Parathyroid adenoma (tissue), 2 donors: ENCODE data around the gene SH2D3A.

Source experiments
- H2AFZ ChIP-seq: fragments of 300-600 bp; sonication (generic); one replicate; pipeline ENCODE4 v1.7.0; 2017; ENCODE audit warnings: antibody characterized with exemption, mild to moderate bottlenecking
- H3K27ac ChIP-seq: fragments of 300-600 bp; sonication (generic); one replicate; pipeline ENCODE4 v1.7.0; 2017
- H3K27me3 ChIP-seq: fragments of 300-600 bp; sonication (generic); one replicate; pipeline ENCODE4 v1.7.0; 2017; ENCODE audit warnings: low read length; ENCODE audit not compliant: control insufficient read depth, insufficient read depth
- H3K36me3 ChIP-seq: fragments of 300-600 bp; sonication (generic); one replicate; pipeline ENCODE4 v1.7.0; 2017; ENCODE audit warnings: low read length; ENCODE audit not compliant: control insufficient read depth, insufficient read depth
- H3K4me1 ChIP-seq: fragments of 300-600 bp; sonication (generic); one replicate; pipeline ENCODE4 v1.7.0; 2017; ENCODE audit warnings: control low read depth
- H3K4me2 ChIP-seq: fragments of 300-600 bp; sonication (generic); one replicate; pipeline ENCODE4 v1.7.0; 2017; ENCODE audit warnings: low read length
- H3K4me3 ChIP-seq: fragments of 300-600 bp; sonication (generic); one replicate; pipeline ENCODE4 v1.7.0; 2017; ENCODE audit warnings: low read depth, low read length
- H3K79me2 ChIP-seq: fragments of 300-600 bp; sonication (generic); one replicate; pipeline ENCODE4 v1.7.0; 2017; ENCODE audit warnings: control low read depth
- H3K9ac ChIP-seq: fragments of 300-600 bp; sonication (generic); one replicate; pipeline ENCODE4 v1.7.0; 2017; ENCODE audit warnings: mild to moderate bottlenecking
- H3K9me3 ChIP-seq: fragments of 300-600 bp; sonication (generic); one replicate; pipeline ENCODE4 v1.7.0; 2017; ENCODE audit warnings: low read length; ENCODE audit not compliant: control insufficient read depth
- CTCF ChIP-seq: fragments of 300-600 bp; sonication (generic); IDR thresholded peaks from one replicate; pipeline ENCODE4 v1.7.0; 2017; ENCODE audit warnings: antibody characterized with exemption, mild to moderate bottlenecking
- donor health status: primary hyperparathyroidism.

The SH2D3A gene

GRCh38 chr19:6719992-6720368 lies 47.3 kb downstream of the SH2D3A start:
- Histone ChIP-seq H2AFZ (no peak overlapping the region), H3K27me3 (no peaks in the 10 kb centered on the region), H3K4me2 (no peak overlapping the region), H3K9me3 (no peaks in the 10 kb centered on the region), H3K4me3 (no peak overlapping the region), H3K27ac (no peak overlapping the region), H3K9ac (no peak overlapping the region), H3K36me3 (no peaks in the 10 kb centered on the region), H3K4me1 (no peaks in the 10 kb centered on the region), H3K79me2 (no peaks in the 10 kb centered on the region)
- no peak for TF ChIP-seq CTCF

- H3K27ac ChIP-seq: no peak overlapping the region
- H3K4me1 ChIP-seq: no peaks in the 10 kb centered on the region
- H3K9ac ChIP-seq: no peak overlapping the region
- H3K27me3 ChIP-seq: no peaks in the 10 kb centered on the region
- no peak overlapping the region for H2AFZ ChIP-seq
- H3K4me3 ChIP-seq: no peak overlapping the region
- H3K79me2 ChIP-seq: no peaks in the 10 kb centered on the region
- no peak overlapping the region for H3K4me2 ChIP-seq
- no peaks in the 10 kb centered on the region for H3K36me3 ChIP-seq
- H3K9me3 ChIP-seq: no peaks in the 10 kb centered on the region
- TF ChIP-seq CTCF: no peak
Measured at GRCh38 chr19:6719540-6719861, 47.7 kb downstream of the SH2D3A start.

- no peak for TF ChIP-seq CTCF
- Histone ChIP-seq H2AFZ (no peak overlapping the region), H3K4me2 (no peak overlapping the region), H3K4me1 (no peaks in the 10 kb centered on the region), H3K9ac (no peak overlapping the region), H3K79me2 (no peaks in the 10 kb centered on the region), H3K4me3 (no peak overlapping the region), H3K36me3 (no peaks in the 10 kb centered on the region), H3K27ac (no peak overlapping the region), H3K9me3 (no peaks in the 10 kb centered on the region), H3K27me3 (no peaks in the 10 kb centered on the region)
Measured at GRCh38 chr19:6718741-6719539, 48.3 kb downstream of the SH2D3A start.

- Histone ChIP-seq H3K36me3 (no peaks in the 10 kb centered on the region), H3K79me2 (no peaks in the 10 kb centered on the region), H3K4me1 (no peaks in the 10 kb centered on the region), H3K4me3 (no peak overlapping the region), H3K27me3 (no peaks in the 10 kb centered on the region), H3K27ac (no peak overlapping the region), H2AFZ (no peak overlapping the region), H3K9me3 (no peaks in the 10 kb centered on the region), H3K9ac (no peak overlapping the region), H3K4me2 (no peak overlapping the region)
- no peak for TF ChIP-seq CTCF
Measured at GRCh38 chr19:6718111-6718740, 49.0 kb downstream of the SH2D3A start.
